ENCODE results near the gene CLIC1.

The CLIC1 gene

GRCh38 chr6:31700740-31701401, 35.5 kb downstream of the CLIC1 start:
- DNase-seq: no peak

- DNase-seq: no peak
Observed at GRCh38 chr6:31697555-31697954, 38.8 kb downstream of the CLIC1 start.

GRCh38 chr6:31693535-31693934, 42.8 kb downstream of the CLIC1 start:
- DNase-seq: no peak

- DNase-seq: no peak
Observed at GRCh38 chr6:31692886-31693285, 43.4 kb downstream of the CLIC1 start.

- no peak for DNase-seq
Observed at GRCh38 chr6:31692353-31692752, 44.0 kb downstream of the CLIC1 start.

GRCh38 chr6:31691564-31692108, 44.7 kb downstream of the CLIC1 start:
- DNase-seq: no peak

GRCh38 chr6:31691078-31691463, 45.3 kb downstream of the CLIC1 start:
- no peak for DNase-seq

- no peak for DNase-seq
Observed at GRCh38 chr6:31690231-31691077, 45.9 kb downstream of the CLIC1 start.

GRCh38 chr6:31689249-31690110, 46.9 kb downstream of the CLIC1 start:
- no peak for DNase-seq

- no peak for DNase-seq
Observed at GRCh38 chr6:31687860-31688693, 48.3 kb downstream of the CLIC1 start.

- no peak for DNase-seq
Observed at GRCh38 chr6:31687321-31687720, 49.0 kb downstream of the CLIC1 start.

- DNase-seq: no peak
Observed at GRCh38 chr6:31686483-31686882, 49.8 kb downstream of the CLIC1 start.

GRCh38 chr6:31683591-31683990, 52.7 kb downstream of the CLIC1 start:
- DNase-seq: no peak

- DNase-seq: no peak
Observed at GRCh38 chr6:31681135-31681671, 55.1 kb downstream of the CLIC1 start.

Data from activated gamma-delta T cell treated with Interleukin-2 at 50 U/mL for 16 hours (primary cell).